GM12891 (cell line): ENCODE data around the gene PIP5K1B. TPM values are rescaled to one million over a fixed set of nuclear protein-coding genes. Genes with fewer than 3 reads are reported as not detected.

Experiments used
- DNase-seq: peaks from one replicate; pipeline ENCODE4 v3.0.0; 2011; ENCODE audit warnings: low spot score; ENCODE audit not compliant: insufficient read length
- FAIRE-seq: peaks from 2 replicates; lab custom pipeline; 2011; peaks lifted over from hg19 to GRCh38; lab: Jason Lieb, UNC
- PAX5 ChIP-seq: IDR thresholded peaks from 2 replicates; pipeline ENCODE4 v1.6.1; 2011; ENCODE audit warnings: low read length, moderate library complexity, mild to moderate bottlenecking; ENCODE audit not compliant: insufficient read depth, severe bottlenecking
- POLR2A ChIP-seq: IDR thresholded peaks from 2 replicates; pipeline ENCODE4 v1.6.1; 2011; ENCODE audit warnings: low read depth, low read length, control low read depth
- POLR2AphosphoS5 ChIP-seq: IDR thresholded peaks from 2 replicates; pipeline ENCODE4 v1.6.1; 2011; ENCODE audit warnings: low read depth, low read length, control low read depth
- POU2F2 ChIP-seq: IDR thresholded peaks from 2 replicates; pipeline ENCODE4 v1.6.1; 2011; ENCODE audit warnings: low read depth, mild to moderate bottlenecking, control low read depth, low read length, moderate library complexity
- SPI1 ChIP-seq: IDR thresholded peaks from 2 replicates; pipeline ENCODE4 v1.6.1; 2011; ENCODE audit warnings: low read depth, low read length, control low read depth
- TAF1 ChIP-seq: IDR thresholded peaks from 2 replicates; pipeline ENCODE4 v1.6.1; 2011; ENCODE audit warnings: low read depth, low read length, control low read depth
- polyA plus RNA-seq: library from polyadenylated mRNA; unstranded; fragments of >200 nt; gene quantifications from one replicate; pipeline ENCODE4 v1.2.1, GENCODE V29; 2012; ENCODE audit warnings: low read depth, missing spikeins, inconsistent platforms; ENCODE audit not compliant: missing spikeins

The PIP5K1B gene
- 8.9 TPM for polyA plus RNA-seq

- FAIRE-seq (peak; percentile 96), DNase-seq (peak; percentile 85)
These were observed at the start of gene PIP5K1B for GRCh38 chr9:68704814-68705530. TSS of gene PIP5K1B (plus strand) at chr9:68705240. CDS start at chr9:68822615, 117,375 bp downstream.

GRCh38 chr9:68664036-68664435, 41.0 kb upstream of the PIP5K1B start:
- FAIRE-seq: peak; percentile 33
- TF ChIP-seq POU2F2 (no peak), POLR2A (no peak), PAX5 (no peak), TAF1 (no peak)

More at GRCh38 chr9:68704814-68705530, at the start of gene PIP5K1B:
- TF ChIP-seq POLR2A (peak; percentile 55; the same call in 1 of the 2 replicates), SPI1 (peak; percentile 89), POLR2AphosphoS5 (peak; percentile 61), PAX5 (peak; percentile 3), POU2F2 (no peak), TAF1 (peak; percentile 64; the same call in 1 of the 2 replicates)

GRCh38 chr9:68668127-68668526, 36.9 kb upstream of the PIP5K1B start:
- FAIRE-seq (no peak), DNase-seq (no peak)
- TF ChIP-seq POU2F2: no peak
- TF ChIP-seq TAF1: no peak
- TF ChIP-seq SPI1: no peak
- TF ChIP-seq POLR2AphosphoS5: no peak
- TF ChIP-seq POLR2A: no peak
- TF ChIP-seq PAX5: no peak

More at GRCh38 chr9:68664036-68664435, 41.0 kb upstream of the PIP5K1B start:
- no peak for DNase-seq

- no peak for FAIRE-seq
- TF ChIP-seq POU2F2 (no peak), TAF1 (no peak), PAX5 (no peak), POLR2A (no peak), POLR2AphosphoS5 (no peak), SPI1 (no peak)
- DNase-seq: no peak
These were observed 35.8 kb upstream of the PIP5K1B start for GRCh38 chr9:68669218-68669617.

- TF ChIP-seq POLR2AphosphoS5 (no peak), SPI1 (no peak), POU2F2 (no peak), PAX5 (no peak), TAF1 (no peak), POLR2A (no peak)
- FAIRE-seq (no peak), DNase-seq (no peak)
These were observed 32.8 kb upstream of the PIP5K1B start for GRCh38 chr9:68672215-68672614.

- TF ChIP-seq POLR2AphosphoS5 (no peak), SPI1 (no peak), POU2F2 (no peak), POLR2A (no peak), TAF1 (no peak), PAX5 (no peak)
- DNase-seq: no peak
- no peak for FAIRE-seq
These were observed 32.4 kb upstream of the PIP5K1B start for GRCh38 chr9:68672625-68673024.

- FAIRE-seq (peak; percentile 54), DNase-seq (no peak)
- TF ChIP-seq POLR2AphosphoS5 (no peak), POU2F2 (no peak), SPI1 (no peak), TAF1 (no peak), POLR2A (no peak), PAX5 (no peak)
These were observed 26.6 kb upstream of the PIP5K1B start for GRCh38 chr9:68678430-68678829.

- TF ChIP-seq PAX5 (no peak), TAF1 (no peak), SPI1 (no peak), POLR2A (no peak)
- no peak for DNase-seq
- peak; percentile 68 for FAIRE-seq
These were observed 21.6 kb upstream of the PIP5K1B start for GRCh38 chr9:68683433-68683832.

GRCh38 chr9:68685213-68685612, 19.8 kb upstream of the PIP5K1B start:
- FAIRE-seq: no peak
- TF ChIP-seq POLR2A: no peak
- TF ChIP-seq PAX5: no peak
- TF ChIP-seq SPI1: no peak
- TF ChIP-seq POU2F2: no peak
- no peak for TF ChIP-seq TAF1
- no peak for TF ChIP-seq POLR2AphosphoS5
- DNase-seq: no peak

GRCh38 chr9:68685770-68686169, 19.3 kb upstream of the PIP5K1B start:
- DNase-seq (no peak), FAIRE-seq (peak; percentile 97)
- no peak for TF ChIP-seq PAX5
- TF ChIP-seq POU2F2: peak; percentile 25; the same call in 1 of the 2 replicates
- TF ChIP-seq TAF1: no peak
